ENCODE data around the gene ATP11A.
"Not testable (repeated sequence)": the region's sequence is repeated elsewhere in the genome, so short reads cannot be mapped to it uniquely, and the experiment has no call there.

ATP11A gene

DNA sequence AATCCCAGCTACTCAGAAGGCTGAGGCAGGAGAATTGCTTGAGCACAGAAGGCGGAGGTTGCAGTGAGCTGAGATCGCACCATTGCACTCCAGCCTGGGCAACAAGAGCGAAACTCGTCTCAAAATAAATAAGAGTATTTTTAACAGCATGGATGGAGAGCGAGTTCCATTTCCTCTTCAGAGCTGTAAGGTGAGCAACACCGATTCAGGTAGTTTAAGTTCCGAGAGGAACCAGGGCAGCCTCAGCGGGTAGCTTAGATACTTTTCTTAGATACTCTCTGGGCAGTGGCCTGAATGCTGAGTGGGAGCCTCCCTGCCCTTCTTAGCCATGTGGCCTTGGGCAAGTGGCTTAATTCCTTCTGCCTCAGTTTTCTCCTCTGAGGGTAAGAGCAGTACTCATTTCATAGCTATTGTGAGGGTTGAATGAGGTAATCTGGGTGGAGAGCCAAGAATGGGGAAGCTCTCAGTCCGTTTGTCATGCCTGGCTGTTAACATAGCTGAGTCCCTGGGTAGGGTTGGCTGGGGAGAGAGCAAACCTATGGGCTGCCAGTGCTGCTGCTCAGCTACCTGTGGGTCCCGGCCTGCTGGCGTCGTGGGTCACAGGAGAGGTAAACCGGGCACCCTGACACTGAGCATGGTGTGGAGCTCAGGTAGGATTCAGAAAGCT is 4.1 kb downstream of the ATP11A start:
- DNase-seq: no peak

DNA sequence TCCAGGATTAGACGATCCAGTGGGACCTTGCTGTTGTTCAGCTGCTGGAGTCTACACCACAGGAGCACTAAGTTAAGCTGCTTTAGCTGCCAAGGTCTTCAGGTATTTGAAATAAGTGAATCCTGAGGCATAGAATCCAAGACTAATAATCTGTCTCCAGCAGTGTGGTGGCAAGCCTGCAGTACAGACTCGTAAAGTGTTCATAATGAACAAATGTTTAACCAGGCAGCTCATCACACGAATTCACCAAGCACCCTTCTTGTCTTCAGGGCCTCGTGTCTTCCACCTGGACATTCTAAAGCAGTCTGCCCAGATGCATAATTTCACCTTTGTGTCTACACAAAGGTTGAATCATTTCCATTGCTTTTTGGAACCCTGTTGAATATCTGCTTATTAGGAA is 5.3 kb downstream of the ATP11A start:
- no peak for DNase-seq

DNA sequence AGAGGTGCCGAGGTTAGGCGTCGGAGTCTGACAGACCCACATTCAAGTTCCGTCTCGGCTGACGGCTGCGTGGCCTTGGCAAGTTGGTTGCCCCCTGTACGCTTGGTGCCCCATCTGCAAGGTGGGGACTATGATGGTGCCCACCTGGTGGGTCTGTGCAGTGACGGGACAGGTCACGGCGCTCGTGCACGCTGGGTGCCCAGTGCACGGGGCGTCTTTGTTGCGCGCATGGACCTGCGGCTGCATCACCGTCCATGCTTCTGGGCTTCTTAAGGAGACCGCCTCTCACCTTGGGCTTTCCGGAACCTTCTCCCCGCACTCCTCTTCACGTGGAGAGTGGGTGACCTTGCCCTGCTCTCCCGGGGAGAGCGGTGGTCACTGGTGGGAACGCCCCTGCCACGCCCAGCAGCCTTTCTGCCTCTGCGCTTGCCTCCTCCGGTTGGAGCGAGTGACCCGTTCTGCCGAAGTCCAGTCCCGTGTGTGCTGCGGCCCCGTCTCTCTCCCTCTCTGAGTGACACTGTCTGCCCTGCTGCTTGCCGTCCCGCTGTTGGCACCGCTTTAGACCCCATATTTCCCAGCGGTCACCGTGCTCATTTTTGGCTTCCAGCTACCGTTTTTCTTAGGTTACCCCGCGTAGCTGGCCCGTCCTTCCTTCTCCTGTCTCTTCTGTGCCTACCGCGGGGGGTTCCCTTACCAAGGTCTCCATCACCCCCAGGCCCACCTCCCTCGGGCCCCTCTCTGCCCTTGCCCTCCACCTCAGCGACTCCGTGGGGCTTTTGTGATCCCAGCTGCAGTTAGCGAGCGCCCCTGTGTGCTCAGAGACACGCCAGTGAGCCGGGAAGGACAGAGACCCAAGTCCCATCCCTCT is 6.4 kb downstream of the ATP11A start:
- DNase-seq: no peak

DNA sequence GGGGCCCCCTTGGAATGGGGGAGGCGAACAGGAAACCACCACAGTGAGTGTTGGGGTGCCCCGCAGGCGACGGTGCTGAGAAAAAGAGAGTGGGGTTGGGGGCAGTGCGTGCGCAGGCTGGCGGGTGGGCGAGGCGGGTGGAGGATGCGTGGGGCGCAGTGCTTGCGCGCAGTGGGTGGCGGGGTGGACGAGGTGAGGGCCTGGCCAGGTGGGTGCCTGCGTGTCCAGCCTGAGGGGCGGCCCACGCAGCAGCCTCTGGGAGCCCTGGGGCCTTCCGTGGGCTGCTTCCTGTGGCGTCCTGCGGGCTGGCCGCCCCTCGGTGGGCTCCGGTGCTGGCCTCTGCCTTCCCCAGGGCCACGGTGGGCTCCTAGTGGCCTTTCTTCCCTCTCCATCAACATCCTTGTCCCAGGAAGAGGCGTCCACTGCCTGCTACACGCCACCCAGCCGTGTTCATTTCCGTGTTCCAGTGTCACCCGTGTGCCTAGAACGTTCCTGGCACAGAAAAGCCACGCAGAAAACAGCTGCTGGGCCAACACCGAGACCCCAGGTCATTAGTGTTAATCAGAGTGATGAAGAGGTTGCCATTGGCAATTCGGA is 7.1 kb downstream of the ATP11A start:
- no peak for DNase-seq

DNA sequence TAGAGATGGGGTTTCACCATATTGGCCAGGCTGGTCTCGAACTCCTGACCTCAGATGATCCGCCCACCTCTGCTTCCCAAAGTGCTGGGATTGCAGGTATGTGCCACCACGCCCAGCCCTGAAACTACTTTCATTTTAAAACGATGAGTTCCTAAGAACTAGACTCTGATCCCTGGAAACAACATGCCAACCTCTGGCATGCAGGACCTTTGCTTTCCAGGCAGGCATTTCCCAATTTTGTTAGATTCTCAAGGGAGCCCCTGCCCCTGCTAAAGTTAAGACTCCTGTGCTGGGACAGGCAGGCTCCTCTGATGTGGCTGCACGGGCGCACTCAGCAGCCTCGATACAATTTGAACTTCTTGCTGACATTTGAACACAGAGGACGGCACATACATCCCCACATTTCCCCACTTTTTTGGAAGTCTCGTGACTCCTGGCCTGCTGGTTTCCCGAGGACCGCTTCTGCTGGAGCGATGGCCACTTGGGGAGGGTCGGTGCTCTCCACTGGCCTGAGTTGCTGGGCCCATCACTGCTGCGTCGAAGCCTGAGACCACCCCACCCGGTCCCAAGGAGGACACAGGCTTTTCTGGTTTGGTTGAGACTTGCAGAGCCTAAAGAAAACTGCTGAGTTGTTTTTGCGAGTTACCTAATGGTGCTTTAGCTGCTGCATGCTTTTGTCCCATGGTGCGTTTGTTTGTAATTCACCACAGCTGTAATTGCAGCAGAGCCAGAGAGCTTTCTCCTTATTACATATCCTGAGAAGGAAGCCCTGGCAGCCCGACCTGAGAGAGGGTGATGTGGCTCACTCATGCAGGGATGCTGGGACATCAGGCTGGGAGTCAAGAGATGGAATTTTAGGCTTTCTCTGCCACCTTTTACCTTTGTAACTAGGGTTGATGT is 8.2 kb downstream of the ATP11A start:
- no peak for DNase-seq

DNA sequence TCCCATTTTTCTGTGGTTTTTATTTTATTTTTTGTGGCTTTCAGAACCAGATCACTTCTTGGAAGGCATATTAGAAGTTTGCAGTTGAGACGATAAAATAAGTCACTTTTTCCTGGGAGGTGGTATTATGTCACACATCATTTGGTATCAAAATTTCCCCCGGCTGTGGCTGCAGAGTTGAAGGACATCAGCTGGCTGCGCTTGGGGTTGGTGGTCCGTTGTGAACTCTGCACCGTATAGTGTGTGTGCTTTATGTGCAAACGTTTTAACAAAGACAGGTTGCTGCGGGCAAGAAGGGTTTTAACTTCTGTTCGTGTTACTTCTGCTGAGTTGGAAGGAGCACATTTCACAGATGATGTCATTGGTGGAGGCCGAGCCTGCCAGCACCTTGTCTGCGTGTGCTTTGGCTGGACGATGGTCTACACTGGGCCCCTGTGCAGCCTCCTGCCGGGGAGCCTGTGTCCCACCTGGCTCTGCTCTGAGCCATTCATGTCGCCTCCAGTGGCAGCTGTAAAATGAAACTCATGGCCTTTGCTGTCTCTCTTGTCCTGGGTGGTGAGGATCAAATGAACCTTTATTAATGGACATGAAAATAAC is 9.6 kb downstream of the ATP11A start:
- DNase-seq: no peak

DNA sequence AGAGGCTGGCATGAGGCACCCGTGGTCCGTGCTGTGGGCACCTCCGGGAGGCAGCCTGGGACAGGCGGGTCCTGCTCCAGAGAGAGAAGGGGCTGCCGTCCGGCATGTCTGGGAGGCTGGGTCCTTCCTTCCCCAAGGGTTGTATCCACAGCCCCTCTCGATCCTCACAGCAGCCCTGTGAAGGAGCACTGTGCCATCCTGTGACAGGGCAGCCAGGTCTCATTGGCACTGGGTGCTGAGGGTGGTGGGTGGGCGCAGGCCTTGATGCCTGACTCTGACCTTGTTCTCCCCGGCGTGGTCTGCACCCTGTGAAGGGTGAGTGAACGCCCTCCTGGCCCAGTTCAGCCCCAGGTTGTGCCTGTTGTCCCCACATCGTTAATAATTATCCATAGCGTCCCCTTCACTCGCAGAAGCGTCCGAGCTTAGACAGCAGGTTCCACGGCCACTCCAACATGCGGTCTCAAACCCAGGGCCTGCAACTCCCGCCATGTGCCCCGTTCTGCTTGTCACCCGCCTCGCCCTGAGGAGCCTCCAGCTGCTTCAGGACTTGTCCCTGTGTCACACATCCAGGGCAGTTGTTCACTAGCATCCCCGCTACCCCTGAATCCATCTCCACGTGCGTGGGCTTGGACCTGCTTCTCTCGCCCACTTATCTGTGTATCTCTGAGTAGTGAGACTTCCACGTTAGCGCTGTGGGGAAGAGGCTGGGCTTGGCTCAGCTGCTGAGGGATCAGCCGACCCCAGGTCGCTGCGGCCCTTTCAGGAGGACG is 10.6 kb downstream of the ATP11A start:
- no peak for DNase-seq

DNA sequence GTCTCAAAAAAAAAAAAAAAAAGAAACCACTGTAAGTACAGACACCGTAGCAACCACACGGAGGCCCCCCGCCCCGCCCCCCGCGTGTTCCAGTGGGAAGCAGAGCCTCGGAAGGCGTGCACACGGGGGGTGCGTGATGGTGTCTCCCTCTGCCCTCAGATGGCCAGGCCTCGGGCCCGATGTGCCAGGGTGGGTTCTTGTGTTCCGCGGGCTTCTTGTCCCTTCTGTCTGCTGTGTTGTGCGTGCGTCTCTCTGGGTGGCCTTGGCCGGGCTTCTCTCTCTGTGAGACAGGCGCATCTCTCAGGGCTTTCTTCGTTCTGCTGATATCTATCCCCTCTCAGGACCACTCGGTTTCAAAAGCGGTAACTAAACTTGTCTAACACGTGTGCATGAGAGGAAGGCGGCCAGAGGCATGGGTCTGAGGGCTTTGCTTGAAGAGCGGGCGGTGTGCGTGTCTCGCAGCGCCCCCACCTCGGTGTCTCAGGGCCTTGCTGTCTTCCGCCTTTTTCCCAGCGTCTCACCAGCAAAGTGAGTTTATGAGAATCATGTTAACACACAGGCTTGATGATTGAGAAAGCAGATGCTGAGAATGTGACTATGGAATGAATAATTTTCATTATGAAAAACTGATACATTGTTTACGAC is 12.6 kb downstream of the ATP11A start:
- DNase-seq: no peak

DNA sequence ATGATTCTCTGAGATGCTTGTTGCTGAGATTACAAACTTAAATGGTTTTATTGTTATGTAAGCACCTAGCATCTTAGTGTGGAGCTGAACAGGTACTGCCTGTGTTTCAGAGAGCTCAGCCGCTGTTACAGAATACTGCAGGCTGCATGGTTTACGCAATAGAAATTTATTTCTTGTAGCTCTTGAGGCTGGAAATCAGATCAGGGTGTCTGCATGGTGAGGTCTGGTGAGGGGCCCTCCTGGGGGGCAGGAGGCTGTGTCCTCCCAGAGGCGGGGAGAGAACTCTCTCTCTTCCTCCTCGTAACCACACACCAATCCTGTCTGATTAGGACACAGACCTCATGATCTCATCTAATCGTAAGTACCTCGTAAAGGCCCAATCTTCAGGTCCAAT is 13.1 kb downstream of the ATP11A start:
- DNase-seq: no peak

DNA sequence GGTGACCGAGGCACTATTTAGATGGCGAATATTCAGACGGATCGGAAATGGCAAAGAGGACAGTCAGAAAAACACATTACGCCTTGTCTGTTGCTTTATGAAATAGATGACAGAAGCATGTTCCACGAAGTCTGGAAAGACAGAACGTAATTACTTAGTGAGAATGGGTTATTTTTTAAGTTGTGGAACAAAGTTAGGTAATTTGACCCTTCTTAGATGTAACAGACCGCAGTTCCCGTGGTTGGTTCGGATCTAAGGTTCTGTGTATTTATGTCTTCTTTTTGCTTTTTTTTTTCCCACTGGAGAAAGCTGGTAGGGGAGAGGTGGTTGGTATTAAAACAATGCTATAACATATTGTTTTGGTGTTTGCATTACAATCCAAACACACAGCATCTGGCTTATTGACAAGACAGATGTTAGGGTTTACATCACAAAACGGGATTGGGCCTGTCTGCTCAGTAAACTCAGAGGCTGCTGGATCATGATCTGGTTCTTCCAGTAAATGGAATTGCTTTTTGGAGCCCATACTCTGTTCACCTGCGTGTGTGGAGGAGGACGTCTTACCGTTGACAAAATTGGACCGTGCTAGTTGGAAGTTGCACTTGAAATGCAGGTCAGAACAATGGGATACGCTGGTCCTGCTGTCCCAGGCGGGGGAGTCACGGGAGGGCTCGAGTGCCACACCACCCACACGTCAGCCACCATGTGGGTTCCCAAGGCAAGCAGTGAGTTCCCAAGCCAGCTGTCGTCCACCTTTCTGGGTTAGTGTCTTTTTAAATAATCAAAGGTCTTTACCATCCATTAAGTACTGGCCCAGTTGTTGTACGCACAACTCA is 13.8 kb downstream of the ATP11A start:
- no peak for DNase-seq

DNA sequence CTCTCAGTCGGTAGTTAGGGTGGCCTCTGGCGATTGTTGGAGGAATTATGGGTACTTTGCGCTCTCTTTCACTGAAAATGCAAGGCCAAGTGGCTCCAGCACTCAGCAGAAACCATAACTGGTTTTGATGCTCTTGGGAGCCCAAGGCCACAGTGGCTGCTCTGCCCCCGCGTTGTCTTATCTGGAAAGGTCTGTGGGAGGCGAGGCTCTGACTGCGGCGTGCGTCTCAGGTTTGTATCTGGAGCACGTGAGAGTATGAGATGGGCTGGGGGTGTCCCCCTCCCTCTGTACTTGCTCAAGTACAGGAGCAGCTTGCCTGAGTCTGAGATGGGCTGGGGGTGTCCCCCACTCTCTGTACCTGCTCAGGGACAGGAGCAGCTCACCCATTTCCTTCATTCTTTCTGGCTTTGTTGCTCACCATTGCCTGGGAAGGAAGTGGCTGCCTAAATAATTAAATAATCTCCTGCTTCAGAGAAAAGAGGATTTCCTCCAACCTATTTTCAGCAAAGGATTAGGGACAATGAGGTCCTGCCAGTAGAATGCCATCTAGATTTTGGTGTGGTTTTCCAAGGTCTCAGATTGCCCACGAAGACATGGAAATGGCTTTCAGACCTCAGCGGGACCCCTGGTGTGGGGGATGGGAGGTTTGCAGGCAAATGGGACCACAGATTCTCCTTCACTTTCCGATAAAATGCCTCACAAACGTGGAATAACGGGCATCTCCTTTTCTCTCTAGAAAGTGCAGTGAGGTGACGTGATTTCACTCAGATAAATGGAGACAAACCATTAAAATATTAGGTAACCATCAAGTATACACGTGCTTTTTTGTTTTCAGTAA is 14.7 kb downstream of the ATP11A start:
- DNase-seq: no peak

DNA sequence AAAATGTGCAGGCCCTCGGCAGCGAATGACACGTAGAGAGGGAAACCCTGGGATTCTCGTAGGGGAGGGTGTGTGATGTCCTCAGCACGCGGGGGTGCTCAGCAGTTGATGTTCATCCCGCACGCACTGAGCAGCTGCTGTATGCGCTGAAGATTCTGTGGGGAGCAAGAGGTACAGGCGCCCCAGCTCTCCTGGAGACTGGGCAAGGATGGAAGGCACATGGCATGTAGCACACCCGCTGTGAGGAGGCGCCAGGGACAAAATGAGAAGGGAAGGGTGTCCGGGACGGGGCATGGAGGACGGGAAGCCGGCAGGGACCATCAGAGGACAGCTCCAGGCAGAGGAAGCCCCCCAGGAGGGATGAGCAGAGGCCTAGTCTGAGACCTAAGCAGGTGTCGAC is 15.4 kb downstream of the ATP11A start:
- DNase-seq: no peak

DNA sequence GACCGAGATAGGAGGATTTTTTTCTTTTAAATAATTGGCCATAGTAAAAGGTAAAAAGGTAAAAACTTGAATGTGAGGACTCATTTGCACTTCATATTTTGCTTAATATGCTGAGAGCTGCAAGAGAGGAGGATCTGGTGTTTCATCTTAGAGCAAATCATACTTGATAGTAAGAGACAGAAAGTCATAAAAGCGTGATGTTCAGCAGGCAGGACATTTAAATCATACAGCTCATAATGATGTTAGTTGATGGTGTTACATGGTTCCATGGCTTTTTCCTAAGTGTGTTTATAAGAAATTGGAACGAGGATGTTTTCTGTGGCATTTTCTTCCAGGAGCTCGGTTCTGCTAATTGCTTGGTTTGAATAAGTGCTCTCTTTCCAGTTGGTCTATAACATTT is 16.3 kb downstream of the ATP11A start:
- no peak for DNase-seq

DNA sequence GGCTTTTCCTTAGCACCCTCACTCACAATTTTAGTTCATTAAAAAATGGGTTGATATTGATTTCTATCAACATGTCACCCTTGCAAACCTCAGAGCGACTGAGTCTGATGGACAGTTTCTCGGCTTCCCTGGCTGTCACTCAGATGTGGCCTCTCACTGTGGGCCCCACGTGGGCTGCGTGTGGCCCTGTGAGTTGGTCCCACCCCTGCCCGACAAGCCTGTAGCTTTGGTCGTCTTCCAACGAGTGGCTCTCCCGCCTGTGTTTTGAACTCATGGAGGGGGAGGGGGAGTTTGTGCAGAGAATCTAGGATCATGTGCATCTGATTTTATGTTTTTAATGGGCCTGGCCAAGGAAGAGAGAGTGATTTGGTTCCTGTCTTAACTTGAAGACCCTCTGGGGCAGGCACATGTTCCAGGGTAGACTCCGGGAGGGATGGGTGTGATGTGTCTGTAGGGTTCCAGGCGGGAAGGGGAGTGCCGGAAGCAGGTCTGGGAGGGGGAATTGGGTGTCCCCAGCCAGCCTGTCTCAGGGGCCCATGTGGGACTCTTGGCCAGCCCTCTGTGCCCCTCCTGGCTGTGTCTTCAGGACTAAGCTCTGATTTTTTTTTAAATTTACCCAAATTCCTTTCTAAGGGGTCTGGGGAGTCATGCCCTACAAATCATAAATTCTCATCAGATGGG is 18.9 kb downstream of the ATP11A start:
- DNase-seq: no peak

DNA sequence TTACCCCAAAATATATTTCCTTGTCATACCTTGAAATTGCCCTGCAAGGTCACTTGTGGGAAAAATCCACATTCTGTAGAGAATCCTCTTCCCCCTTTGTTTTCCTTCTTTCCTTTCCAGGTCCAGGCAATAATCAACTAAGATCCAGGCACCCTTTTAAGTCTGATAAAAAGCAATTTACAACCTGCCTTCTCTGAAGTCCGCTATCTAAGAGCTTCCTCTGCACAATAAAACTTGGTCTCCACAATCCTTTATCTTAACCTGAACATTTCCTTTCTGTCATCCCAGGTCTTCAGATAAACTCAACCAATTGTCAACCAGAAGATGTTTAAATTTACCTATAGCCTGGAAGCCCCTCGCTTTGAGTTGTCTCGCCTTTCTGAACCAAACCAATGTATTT is 19.5 kb downstream of the ATP11A start:
- not testable (repeated sequence) for DNase-seq

DNA sequence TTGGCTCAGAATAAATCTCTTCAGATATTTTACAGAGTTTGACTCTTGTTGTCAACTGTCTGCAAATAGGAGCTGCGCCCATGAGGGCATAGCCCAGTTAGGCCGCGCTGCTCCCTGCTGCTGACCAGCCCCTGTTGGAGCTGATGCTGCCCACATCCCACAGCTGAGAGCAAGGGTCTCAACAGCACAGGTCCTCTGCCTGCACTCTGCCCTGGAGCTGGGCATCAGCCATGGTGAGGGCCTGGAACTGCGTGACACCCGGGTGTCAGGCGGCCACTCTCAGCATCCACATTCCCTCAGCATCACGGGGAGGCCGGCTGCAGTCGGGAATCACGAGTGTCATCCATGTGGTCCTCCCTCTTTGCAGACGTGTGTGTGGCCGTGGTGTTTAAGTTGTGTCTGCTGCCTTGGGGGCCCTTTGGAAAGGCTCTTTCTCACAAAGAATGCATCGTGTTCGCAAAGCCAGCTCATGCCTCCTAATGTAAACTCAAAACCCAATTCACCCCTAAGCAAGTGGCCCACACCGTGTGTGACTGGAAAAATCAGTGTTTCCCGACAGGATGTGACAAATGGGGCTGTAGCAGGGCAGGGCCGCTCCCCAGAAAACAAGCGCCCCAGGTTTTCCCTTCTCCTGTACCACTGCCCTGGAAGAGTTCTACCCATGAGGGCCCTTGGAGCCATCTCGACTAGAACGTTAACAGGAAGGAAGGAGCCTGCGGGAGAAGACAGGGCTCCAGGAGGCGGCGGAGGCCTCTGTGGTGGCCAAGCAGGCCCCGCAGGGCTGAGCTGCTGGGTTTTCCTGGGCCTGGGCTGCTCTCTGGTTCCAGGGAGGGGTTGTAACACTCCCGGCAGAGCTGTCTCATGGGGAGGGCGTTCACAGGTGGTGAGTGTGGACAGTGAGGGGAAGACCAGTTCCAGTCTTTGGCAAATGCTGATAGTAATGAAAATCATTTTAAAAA is 20.3 kb downstream of the ATP11A start:
- no peak for DNase-seq

DNA sequence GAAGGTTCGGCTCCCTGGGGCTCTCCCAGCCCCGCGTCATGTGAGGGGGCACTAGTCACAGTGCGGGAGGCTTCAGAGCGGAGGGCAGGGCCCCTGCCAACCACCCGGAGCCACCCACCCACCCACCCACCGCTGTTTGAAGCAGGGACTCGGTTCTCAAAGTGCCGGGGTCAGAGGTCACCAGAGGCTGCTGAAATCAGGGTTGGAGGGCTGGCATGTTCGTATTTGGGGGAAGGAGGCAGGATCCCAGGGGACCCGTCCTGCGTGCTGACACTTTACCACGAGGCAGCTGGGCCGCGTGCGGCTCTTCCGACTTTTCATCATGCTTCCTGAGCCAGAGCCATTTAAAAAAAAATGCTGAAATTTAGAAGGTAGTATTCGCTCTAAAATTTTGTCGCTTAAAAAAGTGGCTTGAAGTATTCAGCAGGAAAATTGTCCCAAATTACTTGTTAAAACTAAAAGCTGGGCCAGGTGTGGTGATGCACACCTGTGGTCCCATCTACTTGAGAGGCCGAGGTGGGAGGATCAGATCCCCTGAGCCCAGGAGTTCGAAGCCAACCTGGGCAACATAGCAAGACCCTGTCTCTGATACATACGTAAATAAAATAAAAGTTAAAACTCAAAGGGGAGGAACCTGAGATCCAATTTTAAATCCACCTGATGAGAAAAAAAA is 21.2 kb downstream of the ATP11A start:
- DNase-seq: no peak

Measured in stimulated activated CD8-positive, alpha-beta memory T cell treated with anti-CD3 and anti-CD28 coated beads, Interleukin-4, amount 100 ng/mL, for 48 hours (primary cell).